ENCODE measurements around the gene SNAI1. TPM values are rescaled to one million over a fixed set of nuclear protein-coding genes. Genes with fewer than 3 reads are reported as not detected.
A peak's percentile ranks its signal among the peaks of the same experiment; 100 is the strongest.

SNAI1 gene
- total and polyA plus RNA-seq, 2 of the 4 experiments (the other 2 are of a cell fraction) = 0.54 to 13.7 TPM

DNA sequence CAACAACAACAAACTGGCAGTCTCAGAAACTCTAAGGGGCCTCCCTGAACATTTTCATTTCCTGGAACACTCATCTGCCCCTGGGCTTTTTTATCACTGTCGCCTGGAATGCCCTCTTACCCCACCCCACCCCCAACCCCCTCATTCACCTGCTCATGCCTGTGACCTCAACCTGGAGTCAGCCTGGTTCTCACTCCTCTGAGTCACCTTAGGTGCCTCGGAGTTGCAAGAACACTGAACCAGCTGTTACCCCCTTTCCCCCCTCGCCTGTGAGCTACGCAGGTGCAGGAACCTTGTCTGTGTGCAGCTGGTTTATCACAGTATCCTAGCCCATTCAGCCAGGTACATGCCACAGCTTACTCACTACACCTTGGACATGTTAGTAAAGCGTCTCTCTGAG lies 12.8 kb upstream of the SNAI1 start:
- Histone ChIP-seq H2BK15ac (ENCODE audit: low read depth, low read length) (no peak overlapping the region), H3K56ac (ENCODE audit: extremely low read depth, insufficient read depth, low read length) (no peak overlapping the region), H3K23ac (ENCODE audit: low read depth, low read length) (no peak overlapping the region), H3K27ac (ENCODE audit: insufficient read depth, low read length) (no peak overlapping the region), H4K8ac (ENCODE audit: low read depth in 2 of 2, low read length in 2 of 2) (no peak overlapping the region), H3K79me1 (ENCODE audit: low read depth in 1 of 2, low read length in 2 of 2) (peaks cover 0 to 16% of the 10 kb centered on the region in 2 experiments; a peak in 1 of 4 replicates), H2AK9ac (replicated peaks; ENCODE audit: low read depth, low read length, poor library complexity) (no peak overlapping the region), H2AFZ (replicated peaks; ENCODE audit: low read length, poor library complexity) (no peak overlapping the region), H3K9me3 (ENCODE audit: control insufficient read depth, insufficient read depth, low read length) (no peaks in the 10 kb centered on the region), H4K5ac (ENCODE audit: low read depth, low read length) (no peak overlapping the region), H3K14ac (replicated peaks; ENCODE audit: low read depth, low read length) (no peak overlapping the region), H3K18ac (ENCODE audit: low read depth, low read length) (no peak overlapping the region), H3K36me3 (ENCODE audit: control insufficient read depth, insufficient read depth, low read length) (no peaks in the 10 kb centered on the region), H2BK20ac (ENCODE audit: low read depth, low read length) (no peak overlapping the region), H3K4me3 (ENCODE audit: insufficient read depth, low read depth, low read length) (no peak overlapping the region), H4K91ac (ENCODE audit: insufficient read depth, low read depth, low read length) (no peak overlapping the region), H3K9me1 (ENCODE audit: insufficient read depth, low read length) (peaks cover 8% of the 10 kb centered on the region), H3K9ac (ENCODE audit: low read depth, low read length) (no peak overlapping the region), H3K27me3 (ENCODE audit: control insufficient read depth, insufficient read depth, low read length) (no peaks in the 10 kb centered on the region), H3K4me1 (ENCODE audit: control insufficient read depth, insufficient read depth, low read length) (peaks cover 2% of the 10 kb centered on the region; the same call in 1 of the 2 replicates), H4K20me1 (ENCODE audit: insufficient read depth, low read length) (no peaks in the 10 kb centered on the region), H3K4ac (ENCODE audit: low read depth, low read length) (no peak overlapping the region), H2AK5ac (ENCODE audit: low read depth, low read length) (peak overlapping the region; percentile 30; the same call in 1 of the 2 replicates), H3K4me2 (ENCODE audit: low read depth, low read length) (no peak overlapping the region), H2BK5ac (ENCODE audit: low read depth, low read length, poor library complexity, severe bottlenecking) (no peak overlapping the region), H2BK120ac (ENCODE audit: low read depth, low read length) (no peak overlapping the region)
- intact Hi-C loops (cut with micrococcal nuclease) = no loop called here
- 0% methylated on average over 1 of the region's 5 CpGs; no CpG with 5 or more reads in 1 of the 2 experiments for WGBS, 2 experiments (ENCODE audit: extremely low coverage in 2 of 2, insufficient read length in 1 of 2)
- ChIA-PET CTCF (interaction anchor here (1.4 kb wide), 1 partner anchor 9 kb away, joined by 4 read pairs; no protein-coding TSS in a partner anchor), POLR2A (ENCODE audit: unreplicated experiment) (no interaction called here)
- dilution Hi-C loops (cut with HindIII; ENCODE audit: low sequenced_read_pairs, unreplicated experiment) = no loop called here
- DNase-seq (no peak), ATAC-seq (ENCODE audit: low read depth) (no peak)
- BruUV-seq (replicated peaks) = no TSS peak
- in situ Hi-C loops (cut with MboI; ENCODE audit: low sequenced_read_pairs) = no loop called here
- TF ChIP-seq RFX5 (IDR thresholded peaks at IDR 0.05; ENCODE audit: low read depth, low read length) (no peak), MXI1 (IDR thresholded peaks at IDR 0.05; ENCODE audit: borderline replicate concordance, low read depth, low read length) (no peak)

All from IMR-90 (cell line).